Endodermal cell (in vitro differentiated cells): ENCODE measurements around the gene MTG2. TPM values are rescaled to one million over a fixed set of nuclear protein-coding genes. Genes with fewer than 3 reads are reported as not detected.
A peak's percentile ranks its signal among the peaks of the same experiment; 100 is the strongest.

Experiments used
- DNase-seq: peaks from one replicate; pipeline ENCODE4 v3.0.0-alpha.2; 2017
- H3K27ac ChIP-seq: 2 replicates; pipeline ENCODE4 v1.5.1; 2013; ENCODE audit warnings: mild to moderate bottlenecking, low read depth, low read length, moderate library complexity
- H3K27me3 ChIP-seq: 2 replicates; pipeline ENCODE4 v1.6.1; 2013; ENCODE audit warnings: mild to moderate bottlenecking, low read length, moderate library complexity; ENCODE audit not compliant: insufficient read depth, control insufficient read depth, poor library complexity, severe bottlenecking
- H3K36me3 ChIP-seq: 2 replicates; pipeline ENCODE4 v1.7.0; 2013; ENCODE audit warnings: mild to moderate bottlenecking, low read length, moderate library complexity; ENCODE audit not compliant: control insufficient read depth, insufficient read depth
- H3K4me1 ChIP-seq: one replicate; pipeline ENCODE4 v1.7.0; 2013; ENCODE audit warnings: low read length; ENCODE audit not compliant: control insufficient read depth, insufficient read depth
- H3K4me3 ChIP-seq: 2 replicates; pipeline ENCODE4 v1.5.1; 2013; ENCODE audit warnings: mild to moderate bottlenecking, low read length, moderate library complexity
- H3K9ac ChIP-seq: 2 replicates; pipeline ENCODE4 v1.6.1; 2013; ENCODE audit warnings: mild to moderate bottlenecking, low read length, moderate library complexity; ENCODE audit not compliant: poor library complexity, severe bottlenecking; ENCODE audit errors: extremely low read depth
- H3K9me3 ChIP-seq: 2 replicates; pipeline ENCODE4 v1.6.1; 2013; ENCODE audit warnings: mild to moderate bottlenecking, low read length, moderate library complexity; ENCODE audit not compliant: control insufficient read depth
- H3K27ac Mint-ChIP-seq: 2 replicates; pipeline ENCODE4 v1.8.0; 2020; ENCODE audit warnings: mixed read lengths
- H3K27me3 Mint-ChIP-seq: 2 replicates; pipeline ENCODE4 v1.8.0; 2021; ENCODE audit warnings: mild to moderate bottlenecking, mixed read lengths; ENCODE audit not compliant: insufficient read depth
- H3K36me3 Mint-ChIP-seq: 2 replicates; pipeline ENCODE4 v1.8.0; 2020; ENCODE audit warnings: low read depth, mixed read lengths
- H3K4me1 Mint-ChIP-seq: 2 replicates; pipeline ENCODE4 v1.8.0; 2020; ENCODE audit warnings: mixed read lengths
- H3K4me3 Mint-ChIP-seq: 2 replicates; pipeline ENCODE4 v1.8.0; 2020; ENCODE audit warnings: mild to moderate bottlenecking, moderate library complexity, mixed read lengths
- H3K9me3 Mint-ChIP-seq: 2 replicates; pipeline ENCODE4 v1.8.0; 2020; ENCODE audit warnings: mild to moderate bottlenecking, mixed read lengths
- CTCF ChIP-seq: fragments of 200-600 bp; sonication (generic); conservative IDR thresholded peaks from 2 replicates; pipeline ENCODE4 v1.5.0; 2021; ENCODE audit warnings: antibody characterized with exemption, mild to moderate bottlenecking
- WGBS, 2 experiments: methylation state at CpG; one replicate each; pipeline versions ENCODE4 v1.1.5 to v1.1.7; 2013; ENCODE audit warnings: missing lambda C conversion rate in 2 of 2, mixed read lengths in 1 of 2; ENCODE audit not compliant: insufficient coverage in 1 of 2, insufficient read length in 1 of 2; 5-methylcytosine and 5-hydroxymethylcytosine counted together
- total RNA-seq, 2 donors: library from RNA; stranded (reverse); fragmentation: NEBNext Ultra II Directional in 1 of 2; extraction: Animal tissue kit (Norgen Biotek cat#: 25700) in 1 of 2; gene quantifications; 2 replicates in 1 of 2; 3 replicates in 1 of 2; pipeline ENCODE4 v1.2.1, GENCODE V29; 2021

Gene MTG2
- total RNA-seq, 2 donors from 2014 or later: 28.2 to 29.6 TPM

GRCh38 chr20:62237514-62237800, 54.6 kb downstream of the MTG2 start:
- Histone ChIP-seq H3K4me3 (peak overlapping the region; percentile 68), H3K27ac (no peak overlapping the region), H3K9me3 (no peaks in the 10 kb centered on the region), H3K36me3 (peaks cover under 1% of the 10 kb centered on the region), H3K4me1 (no peaks in the 10 kb centered on the region), H3K9ac (no peak overlapping the region), H3K27me3 (no peaks in the 10 kb centered on the region)
- no peaks in the 10 kb centered on the region for H3K27me3 Mint-ChIP-seq
- peak overlapping the region; percentile 86 for H3K27ac Mint-ChIP-seq
- no peak for DNase-seq
- no peak for TF ChIP-seq CTCF
- peaks cover 1% of the 10 kb centered on the region for H3K9me3 Mint-ChIP-seq
- H3K4me1 Mint-ChIP-seq: peaks cover 12% of the 10 kb centered on the region
- WGBS, 2 experiments: 88% methylated on average over 1 of the region's 1 CpG; no CpG with 5 or more reads in 1 of the 2 experiments
- H3K4me3 Mint-ChIP-seq: peak overlapping the region; percentile 49
- H3K36me3 Mint-ChIP-seq: peaks cover 22% of the 10 kb centered on the region

- H3K4me3 Mint-ChIP-seq: peak within 1 kb of the TSS; percentile 75
- peaks cover 12% of the 10 kb centered on the region for H3K4me1 Mint-ChIP-seq
- peak; percentile 100 for DNase-seq
- no peaks in the 10 kb centered on the region for H3K27me3 ChIP-seq
- no peaks in the 10 kb centered on the region for H3K4me1 ChIP-seq
- H3K27me3 Mint-ChIP-seq: no peaks in the 10 kb centered on the region
- 4 to 6% methylated on average over 26 to 55 of the region's 55 CpGs for WGBS, 2 experiments
- no peak within 1 kb of the TSS for H3K27ac ChIP-seq
- peaks cover 4% of the 10 kb centered on the region for H3K36me3 ChIP-seq
- H3K36me3 Mint-ChIP-seq: peaks cover 27% of the 10 kb centered on the region
- peak within 1 kb of the TSS; percentile 86 for H3K27ac Mint-ChIP-seq
- H3K9ac ChIP-seq: peak within 1 kb of the TSS; percentile 75
- peaks cover 1% of the 10 kb centered on the region for H3K9me3 Mint-ChIP-seq
- H3K4me3 ChIP-seq: peak within 1 kb of the TSS; percentile 92
- TF ChIP-seq CTCF: no peak
- H3K9me3 ChIP-seq: no peaks in the 10 kb centered on the region
These were observed 55.2 kb downstream of the MTG2 start, which contains the start of gene OSBPL2 for GRCh38 chr20:62237801-62238568. Gene OSBPL2 (plus strand): TSS chr20:62238521. CDS start chr20:62256185, 17,664 bp downstream.

GRCh38 chr20:62238569-62239277, 55.9 kb downstream of the MTG2 start:
- peak; percentile 69 for DNase-seq
- peak overlapping the region; percentile 39 for H3K27ac Mint-ChIP-seq
- no peak overlapping the region for H3K27ac ChIP-seq

More at GRCh38 chr20:62238569-62239277, 55.9 kb downstream of the MTG2 start:
- peaks cover 29% of the 10 kb centered on the region for H3K36me3 Mint-ChIP-seq
- TF ChIP-seq CTCF: no peak
- no peaks in the 10 kb centered on the region for H3K27me3 Mint-ChIP-seq
- Histone ChIP-seq H3K9ac (peak overlapping the region; percentile 75), H3K4me3 (peak overlapping the region; percentile 92), H3K4me1 (no peaks in the 10 kb centered on the region), H3K27me3 (no peaks in the 10 kb centered on the region), H3K36me3 (peaks cover 4% of the 10 kb centered on the region), H3K9me3 (no peaks in the 10 kb centered on the region)
- WGBS, 2 experiments: 1% methylated on average over 18 to 62 of the region's 70 CpGs
- H3K4me1 Mint-ChIP-seq: peaks cover 12% of the 10 kb centered on the region
- peaks cover under 1% of the 10 kb centered on the region for H3K9me3 Mint-ChIP-seq
- peak overlapping the region; percentile 75 for H3K4me3 Mint-ChIP-seq
